VCaP (cell line): Measurements from ENCODE around the gene C9.

Experiments
- H3K27ac ChIP-seq: fragments of 450-650 bp; 2 replicates; pipeline ENCODE4 v1.5.1; 2017
- TF ChIP-seq, protein P1 (sequence below): fragments of 450-650 bp; conservative IDR thresholded peaks from 2 replicates; pipeline ENCODE4 v1.5.1; 2017; ENCODE audit warnings: mild to moderate bottlenecking, moderate library complexity

The C9 gene

GRCh38 chr5:39270225-39270848, 94.0 kb downstream of the C9 start:
- no peak overlapping the region for H3K27ac ChIP-seq
- TF ChIP-seq, protein P1, sequence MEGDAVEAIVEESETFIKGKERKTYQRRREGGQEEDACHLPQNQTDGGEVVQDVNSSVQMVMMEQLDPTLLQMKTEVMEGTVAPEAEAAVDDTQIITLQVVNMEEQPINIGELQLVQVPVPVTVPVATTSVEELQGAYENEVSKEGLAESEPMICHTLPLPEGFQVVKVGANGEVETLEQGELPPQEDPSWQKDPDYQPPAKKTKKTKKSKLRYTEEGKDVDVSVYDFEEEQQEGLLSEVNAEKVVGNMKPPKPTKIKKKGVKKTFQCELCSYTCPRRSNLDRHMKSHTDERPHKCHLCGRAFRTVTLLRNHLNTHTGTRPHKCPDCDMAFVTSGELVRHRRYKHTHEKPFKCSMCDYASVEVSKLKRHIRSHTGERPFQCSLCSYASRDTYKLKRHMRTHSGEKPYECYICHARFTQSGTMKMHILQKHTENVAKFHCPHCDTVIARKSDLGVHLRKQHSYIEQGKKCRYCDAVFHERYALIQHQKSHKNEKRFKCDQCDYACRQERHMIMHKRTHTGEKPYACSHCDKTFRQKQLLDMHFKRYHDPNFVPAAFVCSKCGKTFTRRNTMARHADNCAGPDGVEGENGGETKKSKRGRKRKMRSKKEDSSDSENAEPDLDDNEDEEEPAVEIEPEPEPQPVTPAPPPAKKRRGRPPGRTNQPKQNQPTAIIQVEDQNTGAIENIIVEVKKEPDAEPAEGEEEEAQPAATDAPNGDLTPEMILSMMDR: no peak

GRCh38 chr5:39267186-39267585, 97.1 kb downstream of the C9 start:
- TF ChIP-seq, protein P1: no peak
- H3K27ac ChIP-seq: no peak overlapping the region

DNA sequence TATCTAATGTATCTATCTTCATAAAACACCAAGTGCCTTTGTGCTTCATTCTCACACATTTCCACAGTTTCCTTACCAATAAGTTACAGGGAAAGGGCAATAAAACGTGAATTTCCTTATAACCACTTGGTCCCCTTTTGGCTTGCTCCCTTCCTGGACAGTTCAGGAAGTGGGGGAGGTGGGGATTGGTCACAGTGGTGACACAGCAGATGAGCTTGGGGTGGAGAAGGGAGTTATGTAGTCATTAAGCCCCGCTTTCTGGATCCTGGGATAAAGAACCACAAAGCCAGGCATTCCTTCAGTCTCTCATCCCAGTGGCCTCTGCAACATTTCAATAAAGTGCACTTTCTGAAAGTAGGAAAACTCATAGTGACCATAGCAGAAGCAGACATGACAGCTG, 97.9 kb downstream of the C9 start:
- TF ChIP-seq, protein P1: no peak
- no peak overlapping the region for H3K27ac ChIP-seq

DNA sequence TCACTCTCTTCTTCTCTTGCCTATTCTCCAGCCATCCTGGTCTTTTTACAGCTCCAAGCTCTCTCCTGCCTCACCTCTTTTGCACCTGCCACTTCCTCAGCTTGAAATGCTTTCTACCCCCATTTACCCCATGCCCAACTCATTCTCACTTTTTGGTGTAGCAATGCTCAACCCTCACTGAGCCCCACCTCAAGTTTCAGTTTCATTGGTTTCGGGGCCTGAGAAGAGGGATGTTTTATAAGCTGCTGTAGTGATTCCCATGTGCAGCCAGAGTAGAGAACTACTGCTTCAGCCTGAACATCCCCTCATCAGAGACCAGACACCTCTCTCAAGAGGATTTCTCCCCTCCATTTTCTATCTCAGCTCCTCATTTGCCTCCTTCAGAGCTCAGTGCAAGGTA, 99.8 kb downstream of the C9 start:
- TF ChIP-seq, protein P1: no peak
- H3K27ac ChIP-seq: no peak overlapping the region

DNA sequence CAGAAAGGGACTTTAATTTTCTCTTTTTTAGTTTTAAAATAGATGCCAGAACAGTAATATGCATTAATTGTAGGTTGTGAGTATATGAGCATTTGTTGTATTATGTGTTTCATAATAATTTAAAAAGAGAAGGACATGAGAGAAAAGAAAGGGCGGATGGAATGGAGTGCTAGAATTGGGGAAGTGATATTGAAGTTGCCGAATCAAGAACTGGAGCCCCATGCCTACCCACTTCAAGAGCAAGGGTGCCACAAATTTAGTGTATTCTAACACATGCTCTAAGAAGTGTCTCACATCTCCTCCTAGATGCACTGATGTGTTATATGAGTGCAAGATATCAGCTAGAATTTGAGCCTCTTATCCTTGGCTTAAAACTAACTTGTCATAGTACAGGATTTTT, 101.3 kb downstream of the C9 start:
- TF ChIP-seq, protein P1: no peak
- no peak overlapping the region for H3K27ac ChIP-seq

GRCh38 chr5:39260095-39260494, 104.2 kb downstream of the C9 start:
- no peak overlapping the region for H3K27ac ChIP-seq
- TF ChIP-seq, protein P1: no peak

GRCh38 chr5:39257554-39257953, 106.7 kb downstream of the C9 start:
- TF ChIP-seq, protein P1: no peak
- no peak overlapping the region for H3K27ac ChIP-seq
